ENCODE measurements around the gene UNC13B.

The UNC13B gene

DNA sequence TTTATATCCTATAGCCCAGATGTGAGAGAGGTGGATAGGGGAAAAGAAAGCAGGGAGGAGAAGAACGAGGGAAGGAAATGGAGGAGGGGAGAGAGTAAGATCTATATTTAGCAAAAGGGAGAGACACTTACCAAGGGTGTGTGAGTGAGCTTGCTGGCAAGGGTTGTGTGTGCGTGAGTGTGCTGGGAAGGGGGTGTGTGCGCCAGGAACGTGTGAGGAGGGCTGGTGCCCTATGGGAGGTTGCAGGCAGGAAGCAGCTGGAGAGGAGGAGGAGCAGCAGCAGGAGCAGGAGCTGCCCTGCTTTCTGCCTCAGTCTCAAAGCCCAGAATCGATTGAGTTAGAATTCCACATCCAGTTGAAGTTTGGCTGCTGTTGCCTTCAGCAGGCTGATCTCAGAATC, 179.8 kb downstream of the UNC13B start:
- H3K4me3 ChIP-seq (ENCODE audit: low read length): no peak overlapping the region
- DNase-seq (ENCODE audit: low read depth): peak; percentile 21

GRCh38 chr9:35342221-35342958, 180.6 kb downstream of the UNC13B start:
- no peak overlapping the region for H3K4me3 ChIP-seq (ENCODE audit: low read length)
- no peak for DNase-seq (ENCODE audit: low read depth)
- TF ChIP-seq CTCF (IDR thresholded peaks at IDR 0.05; ENCODE audit: insufficient read depth, low read depth, low read length, missing control alignments): no peak

More for the DNA sequence above, 179.8 kb downstream of the UNC13B start:
- no peak for TF ChIP-seq CTCF (IDR thresholded peaks at IDR 0.05; ENCODE audit: insufficient read depth, low read depth, low read length, missing control alignments)

- TF ChIP-seq CTCF (IDR thresholded peaks at IDR 0.05; ENCODE audit: insufficient read depth, low read depth, low read length, missing control alignments): no peak
- H3K4me3 ChIP-seq (ENCODE audit: low read length): no peak overlapping the region
- no peak for DNase-seq (ENCODE audit: low read depth)
Measured at GRCh38 chr9:35348109-35348508, 186.3 kb downstream of the UNC13B start.

- H3K4me3 ChIP-seq (ENCODE audit: low read length): no peak overlapping the region
- DNase-seq (ENCODE audit: low read depth): peak; percentile 32
- no peak for TF ChIP-seq CTCF (IDR thresholded peaks at IDR 0.05; ENCODE audit: insufficient read depth, low read depth, low read length, missing control alignments)
Measured at GRCh38 chr9:35349287-35349990, 187.6 kb downstream of the UNC13B start.

DNA sequence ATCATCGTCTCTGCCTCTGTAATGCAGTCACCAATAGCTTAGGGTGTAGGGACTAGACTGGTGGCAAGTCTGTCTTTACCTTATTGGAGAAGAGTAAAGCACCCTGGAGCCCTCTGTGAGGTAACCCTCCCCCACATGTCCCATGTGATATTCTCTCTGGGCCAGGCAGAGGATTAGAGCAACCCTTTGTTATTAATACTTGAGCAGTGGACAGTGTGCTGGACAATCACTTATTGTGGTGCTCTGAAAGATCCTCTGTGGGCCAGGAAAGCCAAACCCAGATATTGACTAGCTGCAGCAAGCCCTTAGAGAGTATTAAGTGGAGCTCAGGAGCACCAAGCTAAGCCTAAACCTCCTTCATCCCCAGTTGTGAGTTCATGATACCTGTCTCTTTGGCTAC, 188.4 kb downstream of the UNC13B start:
- no peak overlapping the region for H3K4me3 ChIP-seq (ENCODE audit: low read length)
- no peak for TF ChIP-seq CTCF (IDR thresholded peaks at IDR 0.05; ENCODE audit: insufficient read depth, low read depth, low read length, missing control alignments)
- DNase-seq (ENCODE audit: low read depth): no peak

DNA sequence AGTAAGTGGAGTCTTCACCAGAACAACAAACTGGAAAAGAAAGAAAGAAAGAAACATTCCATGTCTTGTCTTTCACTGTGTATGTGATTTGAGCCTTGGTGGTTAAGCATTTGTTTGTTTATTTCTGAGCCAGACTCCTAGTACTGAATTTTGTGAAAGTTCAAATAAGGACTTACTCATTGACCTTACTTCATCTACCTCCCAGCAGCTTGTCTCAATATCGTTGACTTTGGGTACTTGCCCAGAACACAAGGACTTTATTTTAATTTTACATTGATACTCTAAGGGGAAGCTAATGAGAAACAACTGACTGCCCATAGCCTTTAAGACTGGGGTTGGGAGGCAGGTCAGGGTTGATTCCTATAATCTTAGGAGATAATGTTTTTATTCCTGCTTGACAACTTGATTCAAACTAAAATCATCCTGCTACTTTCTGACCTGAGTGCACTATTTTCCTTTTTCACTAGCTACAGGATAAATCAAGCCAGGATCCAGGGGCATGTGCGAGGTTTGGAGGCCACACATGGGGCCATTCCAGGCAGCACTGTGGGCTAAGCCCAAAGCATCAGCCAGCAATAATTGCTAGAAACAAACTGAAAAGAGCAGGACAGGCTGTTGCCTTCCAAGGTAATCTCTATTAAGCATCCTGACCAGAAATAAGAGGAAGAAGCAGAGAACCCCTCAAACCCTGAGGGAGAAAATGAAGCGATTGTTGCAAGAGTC, 189.2 kb downstream of the UNC13B start:
- TF ChIP-seq CTCF (IDR thresholded peaks at IDR 0.05; ENCODE audit: insufficient read depth, low read depth, low read length, missing control alignments): no peak
- no peak overlapping the region for H3K4me3 ChIP-seq (ENCODE audit: low read length)
- DNase-seq (ENCODE audit: low read depth): no peak

Data from epithelial cell of esophagus (primary cell).